ENCODE results near the gene UBE2F. TPM values are rescaled to one million over a fixed set of nuclear protein-coding genes. Genes with fewer than 3 reads are reported as not detected.

The UBE2F gene
- total and polyA plus RNA-seq, 10 donors: 32.1 to 73.9 (median 47.5) TPM

GRCh38 chr2:237932731-237933131 is 34.1 kb upstream of the UBE2F start:
- TF ChIP-seq POLR2AphosphoS5 (IDR thresholded peaks at IDR 0.05) (no peak), CTCF (IDR thresholded peaks at IDR 0.05 in 8 of 11, conservative IDR thresholded peaks at IDR 0.05 in 3 of 11) (no peak), POLR2A (IDR thresholded peaks at IDR 0.05) (no peak)
- no peak overlapping the region for H3K4me3 ChIP-seq
- WGBS, 5 donors: 65 to 85% (median 74%) methylated on average over 3 of the region's 3 CpGs
- intact Hi-C loops (cut with DNase I; ENCODE audit: low total_unique reads): no loop called here
- peaks cover 0 to 9% (median 0%) of the 10 kb centered on the region in 8 donors for H3K9me3 ChIP-seq
- peak; percentile 14 for DNase-seq
- no peaks in the 10 kb centered on the region for H3K36me3 ChIP-seq
- H3K4me1 ChIP-seq: peaks cover 0 to 4% (median 0%) of the 10 kb centered on the region in 6 donors
- H3K27me3 ChIP-seq (replicated peaks in 1 of 7): no peaks in the 10 kb centered on the region
- H3K27ac ChIP-seq: peak overlapping the region in 2 of 8 donors; percentile 14 to 36

GRCh38 chr2:237934186-237934585 is 32.6 kb upstream of the UBE2F start:
- TF ChIP-seq CTCF (IDR thresholded peaks at IDR 0.05 in 8 of 11, conservative IDR thresholded peaks at IDR 0.05 in 3 of 11): no peak
- intact Hi-C loops (cut with DNase I; ENCODE audit: low total_unique reads): no loop called here
- Histone ChIP-seq H3K9me3 (peaks cover 0 to 9% (median 0%) of the 10 kb centered on the region in 8 donors), H3K36me3 (no peaks in the 10 kb centered on the region), H3K4me3 (no peak overlapping the region), H3K27me3 (replicated peaks in 1 of 7) (no peaks in the 10 kb centered on the region), H3K4me1 (peaks cover 0 to 4% (median 0%) of the 10 kb centered on the region in 6 donors), H3K27ac (no peak overlapping the region)
- DNase-seq: peak; percentile 54
- WGBS, 5 donors: 89 to 94% (median 91%) methylated on average over 5 of the region's 5 CpGs

- Histone ChIP-seq H3K4me3 (no peak overlapping the region), H3K4me1 (peaks cover 0 to 4% (median 0%) of the 10 kb centered on the region in 6 donors), H3K9me3 (peaks cover 0 to 2% (median 0%) of the 10 kb centered on the region in 8 donors), H3K36me3 (no peaks in the 10 kb centered on the region), H3K27ac (no peak overlapping the region), H3K27me3 (replicated peaks in 1 of 7) (no peaks in the 10 kb centered on the region)
- TF ChIP-seq POLR2AphosphoS5 (IDR thresholded peaks at IDR 0.05) (no peak), CTCF (IDR thresholded peaks at IDR 0.05 in 8 of 11, conservative IDR thresholded peaks at IDR 0.05 in 3 of 11) (no peak), POLR2A (IDR thresholded peaks at IDR 0.05) (no peak)
- intact Hi-C loops (cut with DNase I; ENCODE audit: low total_unique reads): no loop called here
- 76 to 81% (median 78%) methylated on average over 11 of the region's 11 CpGs for WGBS, 5 donors
- DNase-seq: peak; percentile 42
These were observed 30.9 kb upstream of the UBE2F start for GRCh38 chr2:237935740-237936452.

- no peak overlapping the region for H3K4me3 ChIP-seq
- TF ChIP-seq CTCF (IDR thresholded peaks at IDR 0.05 in 8 of 11, conservative IDR thresholded peaks at IDR 0.05 in 3 of 11) (no peak), POLR2A (IDR thresholded peaks at IDR 0.05) (no peak), POLR2AphosphoS5 (IDR thresholded peaks at IDR 0.05) (no peak)
- H3K9me3 ChIP-seq: peaks cover 0 to 9% (median 7%) of the 10 kb centered on the region in 8 donors
- no peaks in the 10 kb centered on the region for H3K36me3 ChIP-seq
- intact Hi-C loops (cut with DNase I; ENCODE audit: low total_unique reads): no loop called here
- H3K27me3 ChIP-seq (replicated peaks in 1 of 7): peaks cover 0 to 9% (median 0%) of the 10 kb centered on the region in 7 donors
- H3K27ac ChIP-seq: no peak overlapping the region
- DNase-seq: no peak
- peaks cover 0 to 24% (median 12%) of the 10 kb centered on the region in 6 donors for H3K4me1 ChIP-seq
These were observed 27.6 kb upstream of the UBE2F start for GRCh38 chr2:237939251-237939650.
